ENCODE measurements around the gene PAX2.

PAX2 gene

DNA sequence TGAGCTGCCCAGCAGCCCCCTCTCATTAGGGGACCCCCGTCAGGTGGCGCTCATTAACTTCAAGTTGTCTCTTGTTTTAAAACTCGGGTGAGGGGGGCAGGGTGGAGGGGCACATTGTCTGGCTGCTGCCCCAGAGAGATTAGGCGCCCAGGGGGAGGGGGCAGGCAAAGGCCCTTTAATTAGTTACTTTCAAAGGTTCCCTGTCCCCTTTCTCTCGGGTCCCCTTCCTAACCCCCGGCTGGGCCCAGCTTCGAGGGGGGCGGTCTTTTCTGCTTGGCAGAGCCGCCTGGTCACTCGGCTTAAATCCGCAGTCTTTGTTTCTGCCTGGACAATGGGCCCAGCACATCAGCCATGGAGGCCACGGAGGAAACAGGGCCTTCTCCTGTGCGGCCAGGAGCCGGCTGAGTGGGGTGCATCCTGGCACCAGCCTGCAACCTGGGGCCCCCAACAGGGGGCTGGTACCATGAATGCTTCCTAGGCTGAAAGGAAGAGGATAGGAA, 128.5 kb downstream of the PAX2 start:
- Histone ChIP-seq H3K36me3 (ENCODE audit: low read length) (no peaks in the 10 kb centered on the region), H3K9me2 (replicated peaks; ENCODE audit: insufficient read depth, low read length) (no peaks in the 10 kb centered on the region), H3K79me2 (ENCODE audit: insufficient read depth, low read length) (no peaks in the 10 kb centered on the region), H3K9me3 (ENCODE audit: insufficient read depth, low read length) (no peaks in the 10 kb centered on the region), H3F3A (ENCODE audit: insufficient read depth) (no peaks in the 10 kb centered on the region), H3K4me3 (ENCODE audit: insufficient read depth, low read length, poor library complexity, severe bottlenecking) (no peak overlapping the region), H2AFZ (ENCODE audit: low read depth, low read length, severe bottlenecking) (no peak overlapping the region), H3K4me2 (ENCODE audit: low read depth, low read length, poor library complexity, severe bottlenecking) (no peak overlapping the region), H3K9ac (ENCODE audit: low read length) (no peak overlapping the region), H3K27ac (ENCODE audit: low read depth, low read length) (no peak overlapping the region), H3K27me3 (ENCODE audit: low read length) (no peaks in the 10 kb centered on the region), H4K20me1 (ENCODE audit: low read depth, low read length) (no peaks in the 10 kb centered on the region)
- TF ChIP-seq EZH2phosphoT487 (conservative IDR thresholded peaks at IDR 0.05; ENCODE audit: low read length) = no peak
- TF ChIP-seq, protein P1, sequence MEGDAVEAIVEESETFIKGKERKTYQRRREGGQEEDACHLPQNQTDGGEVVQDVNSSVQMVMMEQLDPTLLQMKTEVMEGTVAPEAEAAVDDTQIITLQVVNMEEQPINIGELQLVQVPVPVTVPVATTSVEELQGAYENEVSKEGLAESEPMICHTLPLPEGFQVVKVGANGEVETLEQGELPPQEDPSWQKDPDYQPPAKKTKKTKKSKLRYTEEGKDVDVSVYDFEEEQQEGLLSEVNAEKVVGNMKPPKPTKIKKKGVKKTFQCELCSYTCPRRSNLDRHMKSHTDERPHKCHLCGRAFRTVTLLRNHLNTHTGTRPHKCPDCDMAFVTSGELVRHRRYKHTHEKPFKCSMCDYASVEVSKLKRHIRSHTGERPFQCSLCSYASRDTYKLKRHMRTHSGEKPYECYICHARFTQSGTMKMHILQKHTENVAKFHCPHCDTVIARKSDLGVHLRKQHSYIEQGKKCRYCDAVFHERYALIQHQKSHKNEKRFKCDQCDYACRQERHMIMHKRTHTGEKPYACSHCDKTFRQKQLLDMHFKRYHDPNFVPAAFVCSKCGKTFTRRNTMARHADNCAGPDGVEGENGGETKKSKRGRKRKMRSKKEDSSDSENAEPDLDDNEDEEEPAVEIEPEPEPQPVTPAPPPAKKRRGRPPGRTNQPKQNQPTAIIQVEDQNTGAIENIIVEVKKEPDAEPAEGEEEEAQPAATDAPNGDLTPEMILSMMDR (IDR thresholded peaks at IDR 0.05; ENCODE audit: insufficient read depth, low read length, poor library complexity, severe bottlenecking) = no peak

DNA sequence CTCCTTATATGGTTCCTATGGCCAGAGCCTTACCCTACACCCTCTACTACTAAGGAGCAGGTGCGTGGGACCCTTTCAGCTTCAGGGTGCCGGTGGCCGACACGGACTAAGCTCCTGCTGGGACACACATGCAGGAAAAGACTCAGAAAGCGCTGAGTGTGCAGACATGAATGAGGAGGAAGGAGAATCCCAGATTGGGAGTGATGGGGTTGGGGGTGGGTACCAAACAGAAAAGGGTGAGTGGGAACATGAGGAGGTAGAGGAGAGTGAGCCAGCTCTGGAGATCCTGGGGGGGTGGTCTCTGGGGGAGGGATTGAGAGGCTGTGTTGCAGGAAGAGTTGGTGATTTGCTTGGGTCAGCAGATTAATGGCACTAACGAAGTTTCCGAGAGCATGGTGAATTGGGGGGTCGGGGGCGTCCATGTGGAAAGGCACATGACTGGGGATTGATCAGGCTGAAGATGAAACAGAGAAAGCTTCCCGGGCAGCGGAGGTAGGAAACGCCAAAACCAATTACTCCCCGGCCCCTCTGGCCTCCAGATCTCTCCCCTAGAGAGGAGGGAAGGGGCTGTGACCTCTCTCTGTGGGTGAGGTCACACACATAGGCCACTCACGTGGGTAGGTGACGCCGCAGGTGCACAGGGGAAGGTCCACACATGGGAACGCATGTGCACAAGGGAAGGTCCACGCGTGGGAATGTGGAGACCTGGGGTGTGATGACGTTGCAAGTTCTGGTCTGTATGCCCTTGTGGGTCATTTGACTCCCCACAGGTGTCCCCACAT, 129.5 kb downstream of the PAX2 start:
- H3K27me3 ChIP-seq (ENCODE audit: low read length) = no peaks in the 10 kb centered on the region
- H3K36me3 ChIP-seq (ENCODE audit: low read length) = no peaks in the 10 kb centered on the region
- TF ChIP-seq, protein P1 (IDR thresholded peaks at IDR 0.05; ENCODE audit: insufficient read depth, low read length, poor library complexity, severe bottlenecking) = no peak
- TF ChIP-seq EZH2phosphoT487 (conservative IDR thresholded peaks at IDR 0.05; ENCODE audit: low read length) = no peak
- no peaks in the 10 kb centered on the region for H3K79me2 ChIP-seq (ENCODE audit: insufficient read depth, low read length)
- no peaks in the 10 kb centered on the region for H3K9me2 ChIP-seq (replicated peaks; ENCODE audit: insufficient read depth, low read length)
- H3K9me3 ChIP-seq (ENCODE audit: insufficient read depth, low read length) = no peaks in the 10 kb centered on the region
- no peak overlapping the region for H3K4me3 ChIP-seq (ENCODE audit: insufficient read depth, low read length, poor library complexity, severe bottlenecking)
- no peaks in the 10 kb centered on the region for H3F3A ChIP-seq (ENCODE audit: insufficient read depth)
- no peak overlapping the region for H3K4me2 ChIP-seq (ENCODE audit: low read depth, low read length, poor library complexity, severe bottlenecking)
- no peak overlapping the region for H3K27ac ChIP-seq (ENCODE audit: low read depth, low read length)
- H3K9ac ChIP-seq (ENCODE audit: low read length) = no peak overlapping the region
- H4K20me1 ChIP-seq (ENCODE audit: low read depth, low read length) = no peaks in the 10 kb centered on the region
- H2AFZ ChIP-seq (ENCODE audit: low read depth, low read length, severe bottlenecking) = no peak overlapping the region

DNA sequence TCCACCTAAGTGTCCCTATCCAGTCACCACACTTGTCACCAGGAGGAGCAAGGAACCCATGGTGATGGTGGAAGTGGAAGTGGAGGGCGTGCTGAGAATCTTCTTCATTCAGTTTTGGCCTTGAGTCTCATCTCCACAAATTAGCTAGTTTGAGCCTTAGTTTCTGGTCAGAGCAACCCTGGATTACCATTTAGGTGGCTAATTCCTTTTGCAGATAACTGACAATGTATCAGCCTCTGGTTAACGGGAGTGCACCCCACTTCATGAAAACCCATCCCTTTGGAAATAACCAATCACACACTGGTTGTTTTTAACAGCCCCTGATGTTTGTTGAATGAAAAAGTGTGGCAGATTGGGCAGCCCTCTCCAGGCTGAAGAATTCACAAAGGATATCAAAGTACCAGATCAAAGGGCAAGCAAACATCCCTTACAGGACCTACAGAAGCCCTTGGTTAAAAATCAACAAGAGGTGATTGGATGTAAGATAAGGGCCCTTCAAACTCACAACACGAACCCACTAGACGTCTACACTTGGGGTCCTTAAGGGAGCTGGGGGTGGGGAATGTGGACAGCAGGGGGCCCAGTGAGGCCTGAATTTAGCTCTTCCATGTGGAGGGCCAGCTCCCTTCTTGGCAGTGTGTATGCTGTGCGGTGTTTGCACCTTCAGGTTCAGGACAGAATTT, 130.2 kb downstream of the PAX2 start:
- H3K79me2 ChIP-seq (ENCODE audit: insufficient read depth, low read length) = no peaks in the 10 kb centered on the region
- H4K20me1 ChIP-seq (ENCODE audit: low read depth, low read length) = no peaks in the 10 kb centered on the region
- H3K36me3 ChIP-seq (ENCODE audit: low read length) = no peaks in the 10 kb centered on the region
- no peak overlapping the region for H3K4me3 ChIP-seq (ENCODE audit: insufficient read depth, low read length, poor library complexity, severe bottlenecking)
- no peak overlapping the region for H3K27ac ChIP-seq (ENCODE audit: low read depth, low read length)
- no peaks in the 10 kb centered on the region for H3F3A ChIP-seq (ENCODE audit: insufficient read depth)
- H2AFZ ChIP-seq (ENCODE audit: low read depth, low read length, severe bottlenecking) = no peak overlapping the region
- no peak for TF ChIP-seq EZH2phosphoT487 (conservative IDR thresholded peaks at IDR 0.05; ENCODE audit: low read length)
- TF ChIP-seq, protein P1 (IDR thresholded peaks at IDR 0.05; ENCODE audit: insufficient read depth, low read length, poor library complexity, severe bottlenecking) = no peak
- H3K9ac ChIP-seq (ENCODE audit: low read length) = no peak overlapping the region
- no peak overlapping the region for H3K4me2 ChIP-seq (ENCODE audit: low read depth, low read length, poor library complexity, severe bottlenecking)
- no peaks in the 10 kb centered on the region for H3K9me2 ChIP-seq (replicated peaks; ENCODE audit: insufficient read depth, low read length)
- no peaks in the 10 kb centered on the region for H3K9me3 ChIP-seq (ENCODE audit: insufficient read depth, low read length)
- no peaks in the 10 kb centered on the region for H3K27me3 ChIP-seq (ENCODE audit: low read length)
